Activated CD4-positive, alpha-beta T cell treated with anti-CD3 and anti-CD28 coated beads, Interleukin-2, amount 10 ng/mL, durations not matched to agents 7 days and 5 days (primary cell): ENCODE measurements around the gene CAPN5. TPM values are rescaled to one million over a fixed set of nuclear protein-coding genes. Genes with fewer than 3 reads are reported as not detected.
A peak's percentile ranks its signal among the peaks of the same experiment; 100 is the strongest.
"Not testable (repeated sequence)": the region's sequence is repeated elsewhere in the genome, so short reads cannot be mapped to it uniquely, and the experiment has no call there.

Source experiments
- CTCF ChIA-PET: fragments of 350-600 bp; sonication (Branson Sonifier 250); formaldehyde crosslinking; loops from one replicate; lab custom pipeline; 2021; ENCODE audit warnings: antibody characterized with exemption; lab: Charles Lee
- POLR2A ChIA-PET: fragments of 350-600 bp; sonication (Branson Sonifier 250); formaldehyde crosslinking; loops from one replicate; lab custom pipeline; 2021; ENCODE audit warnings: antibody characterized with exemption; lab: Charles Lee
- DNase-seq: peaks from one replicate; pipeline ENCODE4 v3.0.0-alpha.2; 2020
- H3K27ac Mint-ChIP-seq: one replicate; pipeline ENCODE4 v1.8.0; 2021; ENCODE audit warnings: mild to moderate bottlenecking, moderate library complexity, mixed read lengths
- H3K27me3 Mint-ChIP-seq: one replicate; pipeline ENCODE4 v1.8.0; 2021; ENCODE audit warnings: mixed read lengths
- H3K36me3 Mint-ChIP-seq: one replicate; pipeline ENCODE4 v1.8.0; 2021; ENCODE audit warnings: low read depth, mixed read lengths
- H3K4me1 Mint-ChIP-seq: one replicate; pipeline ENCODE4 v1.8.0; 2021; ENCODE audit warnings: mixed read lengths
- H3K4me3 Mint-ChIP-seq: one replicate; pipeline ENCODE4 v1.8.0; 2021; ENCODE audit warnings: mild to moderate bottlenecking, moderate library complexity, mixed read lengths
- H3K9me3 Mint-ChIP-seq: one replicate; pipeline ENCODE4 v1.8.0; 2021; ENCODE audit warnings: mixed read lengths
- total RNA-seq, 2 experiments: library from RNA; stranded (reverse); gene quantifications; one replicate each; pipeline ENCODE4 v1.2.3, GENCODE V29; 2021

CAPN5 gene
- total RNA-seq, 2 experiments from 2014 or later = 0.81 to 0.89 TPM

DNA sequence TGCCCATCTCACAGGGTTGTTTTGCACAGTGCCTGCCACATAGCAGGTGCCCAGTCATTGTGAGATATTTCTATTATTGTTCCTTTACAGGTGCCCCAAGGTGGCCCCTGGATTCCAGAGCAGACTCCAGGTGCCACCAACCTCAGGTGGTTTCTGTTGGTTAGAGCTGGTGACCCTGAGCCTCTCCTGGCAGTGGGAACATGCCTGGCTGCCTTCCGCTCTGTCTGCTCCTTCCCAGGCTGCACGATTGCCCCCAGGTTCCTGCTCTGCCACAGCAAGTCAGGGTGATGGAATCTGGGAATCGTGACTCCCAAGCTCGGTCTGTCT lies 23.2 kb downstream of the CAPN5 start:
- ChIA-PET CTCF (interaction anchor here (0.6 to 2.9 kb wide), 11 partner anchors 8 to 530 kb away, joined by 3 to 39 read pairs (median 7); partner anchors contain the start of gene CAPN5), POLR2A (no interaction called here)
- no peaks in the 10 kb centered on the region for H3K9me3 Mint-ChIP-seq
- H3K4me3 Mint-ChIP-seq = no peak overlapping the region
- H3K4me1 Mint-ChIP-seq = peaks cover 8% of the 10 kb centered on the region
- no peak for DNase-seq
- no peaks in the 10 kb centered on the region for H3K27me3 Mint-ChIP-seq
- no peaks in the 10 kb centered on the region for H3K36me3 Mint-ChIP-seq
- H3K27ac Mint-ChIP-seq = no peak overlapping the region

DNA sequence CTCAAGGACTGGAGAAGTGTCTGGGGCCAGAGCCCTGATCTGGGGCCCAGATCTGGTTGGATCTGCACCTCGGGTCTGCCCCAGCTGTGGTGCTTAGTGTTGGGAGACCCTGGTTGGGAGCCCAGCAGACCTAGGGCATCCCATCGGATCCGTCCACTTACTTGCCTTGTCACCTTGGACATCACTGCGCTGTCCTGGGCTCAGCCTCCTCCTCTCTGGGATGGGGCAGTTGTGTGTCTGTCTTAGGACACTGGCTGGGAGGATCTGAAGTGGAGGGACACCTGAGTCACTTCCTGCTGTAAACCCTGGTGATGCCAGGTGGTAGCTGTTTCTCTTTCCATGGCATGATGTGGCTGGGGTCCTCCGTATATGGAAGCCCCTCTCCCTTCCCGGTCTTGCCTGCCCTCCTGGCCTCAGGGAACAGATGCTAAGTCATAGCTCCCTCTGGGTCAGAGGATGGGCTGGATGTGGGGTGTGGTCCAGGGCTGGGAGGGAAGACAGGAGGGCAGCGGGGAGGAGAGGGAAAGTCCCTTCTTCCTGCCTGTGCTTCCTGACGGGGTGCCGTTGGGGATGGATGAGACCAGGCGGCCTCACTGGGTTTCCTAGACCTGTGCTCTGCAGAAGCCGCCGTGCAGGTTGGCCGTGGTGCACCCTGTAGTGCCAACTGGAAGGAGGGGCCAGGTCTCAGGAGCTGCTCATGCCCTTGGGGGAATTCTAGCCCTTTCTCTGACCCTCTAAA lies 23.8 kb downstream of the CAPN5 start:
- Mint-ChIP-seq H3K9me3 (no peaks in the 10 kb centered on the region), H3K4me1 (peaks cover 8% of the 10 kb centered on the region), H3K27me3 (no peaks in the 10 kb centered on the region), H3K27ac (no peak overlapping the region), H3K4me3 (no peak overlapping the region), H3K36me3 (no peaks in the 10 kb centered on the region)
- ChIA-PET CTCF (interaction anchor here (0.6 to 2.9 kb wide), 22 partner anchors 8 to 529 kb away, joined by 3 to 39 read pairs (median 6); partner anchors contain the start of genes CAPN5 and MYO7A), POLR2A (interaction anchor here (1.0 kb wide), 1 partner anchor 8 kb away, joined by 3 read pairs; no protein-coding TSS in a partner anchor)
- no peak for DNase-seq

DNA sequence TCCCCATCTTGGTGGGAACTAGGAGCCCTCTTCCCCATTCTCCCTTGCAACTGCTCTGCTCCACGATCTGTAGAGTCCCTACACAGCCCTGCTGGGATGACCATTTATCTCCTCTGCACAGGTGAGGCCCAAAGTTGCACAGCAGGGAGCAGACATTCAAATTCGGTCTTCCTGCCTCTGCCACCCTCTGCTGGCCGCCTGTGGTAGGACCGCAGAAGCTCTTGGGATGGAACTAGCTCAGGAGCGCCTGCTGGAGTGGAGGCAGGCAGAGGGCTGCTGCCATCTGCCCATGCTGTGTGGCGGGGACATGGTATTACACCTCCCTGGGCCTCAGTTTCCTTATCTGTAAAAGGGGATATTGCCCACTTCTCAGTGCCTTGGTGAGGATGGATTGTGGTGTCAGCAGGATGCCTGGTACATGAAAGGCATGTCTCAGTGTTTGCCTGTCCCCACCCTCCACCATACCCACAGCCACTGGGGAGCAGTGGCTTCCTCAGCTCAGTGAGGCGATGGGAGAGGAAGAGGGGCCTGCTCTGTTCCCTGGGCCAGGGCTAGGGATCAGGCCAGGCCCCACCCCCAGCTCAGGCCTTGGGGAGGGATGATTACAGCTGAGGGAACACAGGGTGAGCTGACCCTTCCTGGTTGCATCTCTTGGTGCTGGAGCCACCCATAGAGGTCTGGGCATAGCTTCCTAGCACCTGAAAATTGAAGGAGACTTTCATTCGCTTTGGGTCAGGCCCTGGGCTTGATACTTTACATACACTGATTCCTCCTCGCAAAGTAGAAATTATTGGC lies 24.6 kb downstream of the CAPN5 start:
- H3K4me3 Mint-ChIP-seq = no peak overlapping the region
- peak; percentile 85 for DNase-seq
- no peak overlapping the region for H3K27ac Mint-ChIP-seq
- no peaks in the 10 kb centered on the region for H3K36me3 Mint-ChIP-seq
- H3K27me3 Mint-ChIP-seq = no peaks in the 10 kb centered on the region
- CTCF ChIA-PET = interaction anchor here (0.6 to 2.9 kb wide), 27 partner anchors 9 to 528 kb away, joined by 3 to 39 read pairs (median 4); partner anchors contain the start of genes CAPN5 and MYO7A
- peaks cover 8% of the 10 kb centered on the region for H3K4me1 Mint-ChIP-seq
- POLR2A ChIA-PET = interaction anchor here (1.0 kb wide), 1 partner anchor 8 kb away, joined by 3 read pairs; no protein-coding TSS in a partner anchor
- no peaks in the 10 kb centered on the region for H3K9me3 Mint-ChIP-seq

DNA sequence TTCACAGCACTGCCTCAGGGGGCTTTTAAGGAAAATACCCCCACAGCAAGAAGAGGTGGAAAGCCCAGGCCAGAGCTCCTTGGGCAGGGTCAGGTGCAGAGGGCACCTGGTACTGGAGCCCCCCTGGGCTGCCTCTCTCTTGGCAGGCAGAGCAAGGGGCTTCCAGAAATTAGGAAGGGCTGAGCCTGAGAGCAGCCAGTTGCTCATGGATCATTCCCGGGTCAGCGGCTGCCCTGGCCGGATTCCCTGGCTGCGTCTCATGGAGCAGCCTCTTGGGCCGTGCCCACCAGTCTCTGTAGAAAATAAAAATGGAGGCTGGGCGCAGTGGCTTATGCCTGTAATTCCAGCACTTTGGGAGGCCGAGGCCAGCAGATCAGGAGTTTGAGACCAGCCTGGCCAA lies 25.6 kb downstream of the CAPN5 start:
- peaks cover 8% of the 10 kb centered on the region for H3K4me1 Mint-ChIP-seq

DNA sequence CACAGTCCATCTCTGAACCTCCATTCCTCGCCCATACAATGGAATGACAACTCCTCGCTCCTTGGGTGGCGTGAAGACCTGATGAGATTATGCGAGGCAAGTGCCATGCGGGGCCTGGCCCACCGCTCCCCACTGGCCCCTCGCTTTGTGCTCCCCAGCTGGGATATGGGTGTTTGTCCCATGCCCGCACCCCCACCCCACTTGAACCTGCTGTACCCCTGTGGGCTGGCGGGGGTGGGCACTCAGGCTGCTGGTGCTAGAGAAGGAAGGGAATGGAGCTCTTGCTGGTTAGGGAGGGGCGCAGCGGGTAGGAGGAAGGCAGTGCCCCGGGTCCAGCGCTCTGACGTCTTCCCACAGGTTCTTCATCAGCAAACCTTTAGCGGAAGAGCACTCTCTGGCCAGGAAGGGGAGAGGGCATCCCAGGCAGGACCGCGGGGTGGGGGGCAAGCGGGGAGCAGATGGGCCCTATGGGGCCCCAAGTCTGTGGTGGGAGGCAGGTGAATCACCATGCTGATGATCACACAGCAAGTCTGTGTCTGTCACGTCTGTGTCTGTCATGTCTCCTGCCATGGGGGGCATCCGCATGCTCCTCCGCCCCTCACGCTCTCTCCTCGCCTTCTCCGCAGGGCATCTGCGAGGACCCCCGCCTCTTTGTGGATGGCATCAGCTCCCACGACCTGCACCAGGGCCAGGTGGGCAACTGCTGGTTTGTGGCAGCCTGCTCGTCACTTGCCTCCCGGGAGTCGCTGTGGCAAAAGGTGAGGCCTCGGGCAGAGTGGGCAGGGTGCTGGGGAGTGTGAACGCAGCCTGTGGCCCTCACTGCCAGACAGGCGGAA lies 26.5 kb downstream of the CAPN5 start:
- Mint-ChIP-seq H3K36me3 (no peaks in the 10 kb centered on the region), H3K27ac (no peak overlapping the region), H3K4me3 (no peak overlapping the region), H3K9me3 (no peaks in the 10 kb centered on the region), H3K4me1 (peaks cover 8% of the 10 kb centered on the region), H3K27me3 (no peaks in the 10 kb centered on the region)
- CTCF ChIA-PET = interaction anchor here (1.4 to 2.9 kb wide), 2 partner anchors 18 to 45 kb away, joined by 5 to 39 read pairs; no protein-coding TSS in a partner anchor
- no peak for DNase-seq
- POLR2A ChIA-PET = no interaction called here

More for the DNA sequence above, 25.6 kb downstream of the CAPN5 start:
- Mint-ChIP-seq H3K9me3 (no peaks in the 10 kb centered on the region), H3K36me3 (no peaks in the 10 kb centered on the region), H3K4me3 (no peak overlapping the region), H3K27ac (no peak overlapping the region), H3K27me3 (no peaks in the 10 kb centered on the region)
- POLR2A ChIA-PET = no interaction called here
- no peak for DNase-seq
- CTCF ChIA-PET = interaction anchor here (1.2 to 2.9 kb wide), 8 partner anchors 8 to 172 kb away, joined by 3 to 39 read pairs (median 8); partner anchors contain the start of gene MYO7A

DNA sequence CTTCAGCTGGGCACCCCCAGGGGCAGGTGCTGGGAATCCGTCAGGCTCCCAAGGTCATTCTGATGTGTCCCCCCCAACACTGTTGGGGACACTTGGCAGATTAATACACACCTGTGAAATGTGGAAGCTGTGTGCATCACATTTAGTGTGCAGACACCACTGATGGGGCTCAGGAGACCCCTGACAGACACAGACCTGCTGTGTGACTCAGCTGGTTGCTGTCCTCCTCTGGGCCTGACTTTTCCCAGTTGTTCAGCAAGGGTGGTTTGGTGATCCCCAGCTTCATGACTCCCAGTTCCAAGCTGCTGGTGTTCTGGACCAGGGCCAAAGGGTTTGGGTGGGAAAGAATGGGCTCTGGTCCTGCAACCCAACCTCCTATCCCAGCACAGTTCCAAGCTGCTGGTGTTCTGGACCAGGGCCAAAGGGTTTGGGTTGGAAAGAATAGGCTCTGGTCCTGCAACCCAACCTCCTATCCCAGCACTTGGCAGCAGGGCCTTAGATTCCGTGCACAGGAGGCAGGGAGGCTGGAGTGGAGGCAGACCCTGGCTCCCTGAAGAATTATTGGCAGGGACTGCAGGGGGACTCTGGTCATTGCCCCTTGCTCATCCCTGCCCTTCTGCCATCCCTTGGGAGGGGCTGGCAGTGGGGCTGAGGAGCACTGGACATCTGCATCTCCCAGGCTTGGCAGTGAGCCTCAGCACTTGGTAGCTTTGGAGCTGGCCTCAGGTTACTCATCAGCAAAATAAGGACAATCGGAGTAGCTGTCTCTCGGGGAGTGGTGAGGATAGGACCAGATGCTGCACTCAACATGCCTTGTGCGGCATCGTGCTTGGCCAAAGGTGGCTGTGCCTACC lies 27.4 kb downstream of the CAPN5 start:
- Mint-ChIP-seq H3K36me3 (no peaks in the 10 kb centered on the region), H3K27ac (no peak overlapping the region), H3K4me3 (no peak overlapping the region), H3K9me3 (no peaks in the 10 kb centered on the region), H3K27me3 (no peaks in the 10 kb centered on the region), H3K4me1 (peaks cover 8% of the 10 kb centered on the region)
- ChIA-PET CTCF (interaction anchor here (1.1 to 1.4 kb wide), 4 partner anchors 17 to 175 kb away, joined by 3 to 5 read pairs (median 4); no protein-coding TSS in a partner anchor), POLR2A (no interaction called here)
- DNase-seq = no peak

DNA sequence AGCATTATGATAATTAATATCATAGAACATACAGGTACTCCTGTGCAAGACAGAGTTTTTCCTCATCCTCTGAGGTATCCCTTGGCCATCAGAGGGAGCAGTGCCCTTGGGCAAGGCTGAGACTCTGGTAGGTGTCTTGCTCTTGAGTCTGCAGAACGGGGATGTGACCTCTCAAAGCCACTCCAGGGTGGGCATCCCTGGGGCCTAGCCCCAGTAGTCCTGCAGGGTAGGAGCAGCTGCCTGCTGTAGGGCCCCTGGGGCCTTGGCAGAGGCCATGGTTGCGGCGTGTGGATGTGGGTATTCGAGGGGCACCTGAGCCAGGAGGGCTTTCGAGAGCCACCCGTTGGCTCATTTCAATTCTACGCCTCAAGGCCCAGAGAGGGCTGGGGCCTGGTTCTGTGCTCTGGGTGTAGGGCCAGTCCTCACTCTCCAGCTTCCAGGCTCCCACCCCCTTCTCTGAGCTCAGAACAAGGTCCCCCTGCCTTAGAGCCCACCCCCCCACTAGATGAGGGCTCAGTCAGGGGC lies 28.1 kb downstream of the CAPN5 start:
- H3K27me3 Mint-ChIP-seq = no peaks in the 10 kb centered on the region
- H3K4me1 Mint-ChIP-seq = peaks cover 8% of the 10 kb centered on the region
- H3K4me3 Mint-ChIP-seq = no peak overlapping the region
- H3K36me3 Mint-ChIP-seq = no peaks in the 10 kb centered on the region
- CTCF ChIA-PET = interaction anchor here (1.1 to 1.4 kb wide), 4 partner anchors 16 to 176 kb away, joined by 3 to 5 read pairs (median 4); no protein-coding TSS in a partner anchor
- H3K27ac Mint-ChIP-seq = no peak overlapping the region
- POLR2A ChIA-PET = no interaction called here
- no peaks in the 10 kb centered on the region for H3K9me3 Mint-ChIP-seq
- DNase-seq = no peak

DNA sequence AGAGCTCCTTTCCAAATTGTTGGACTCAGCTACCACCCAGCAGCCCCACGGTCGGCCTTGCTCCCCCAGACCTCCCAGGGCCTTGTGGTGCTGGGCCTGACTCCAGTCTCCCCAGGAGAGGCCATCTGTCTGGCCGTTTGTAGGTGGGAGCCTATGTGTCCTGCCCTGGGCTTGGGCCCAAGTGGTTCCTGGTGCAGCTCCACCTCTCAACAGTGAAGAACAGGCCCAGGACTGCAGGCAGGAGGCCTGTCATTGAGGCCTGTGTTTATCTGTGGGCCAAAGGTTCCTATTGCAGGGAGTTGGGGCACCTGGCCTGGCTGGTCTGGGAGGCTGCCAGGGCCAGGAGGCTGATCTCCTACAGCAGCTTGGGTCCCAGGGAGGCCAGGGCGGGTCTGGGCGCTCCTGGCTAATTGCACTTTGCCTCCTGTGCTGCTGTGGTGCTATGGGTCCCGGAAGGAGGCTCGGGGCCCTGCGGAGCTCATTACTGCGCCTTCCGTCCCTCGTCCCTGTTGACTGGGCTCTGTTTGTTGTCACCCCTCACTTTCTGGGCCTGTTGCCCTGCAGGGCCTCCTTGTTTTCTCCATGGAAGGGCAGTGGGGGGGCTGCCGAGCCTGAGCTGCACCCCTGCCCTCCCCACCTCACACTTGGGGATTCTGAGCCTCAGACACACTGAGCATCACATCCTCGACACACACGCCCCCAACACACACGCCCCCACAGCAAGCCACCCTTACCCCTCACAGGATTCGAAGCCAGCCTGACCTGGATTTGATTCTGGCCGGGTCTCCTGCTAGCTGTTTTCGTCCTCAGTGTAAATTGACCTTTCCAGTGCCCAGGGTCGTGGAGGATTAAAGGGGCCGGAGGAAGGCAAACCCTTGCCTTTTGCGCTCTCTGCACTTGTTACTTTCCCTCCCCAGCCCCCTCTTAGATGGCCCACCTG lies 29.1 kb downstream of the CAPN5 start:
- ChIA-PET POLR2A (no interaction called here), CTCF (interaction anchor here (0.6 to 1.3 kb wide), 5 partner anchors 14 to 177 kb away, joined by 3 to 4 read pairs (median 3); no protein-coding TSS in a partner anchor)
- Mint-ChIP-seq H3K27me3 (no peaks in the 10 kb centered on the region), H3K36me3 (no peaks in the 10 kb centered on the region), H3K9me3 (no peaks in the 10 kb centered on the region), H3K27ac (no peak overlapping the region), H3K4me1 (peaks cover 5% of the 10 kb centered on the region), H3K4me3 (no peak overlapping the region)
- no peak for DNase-seq

DNA sequence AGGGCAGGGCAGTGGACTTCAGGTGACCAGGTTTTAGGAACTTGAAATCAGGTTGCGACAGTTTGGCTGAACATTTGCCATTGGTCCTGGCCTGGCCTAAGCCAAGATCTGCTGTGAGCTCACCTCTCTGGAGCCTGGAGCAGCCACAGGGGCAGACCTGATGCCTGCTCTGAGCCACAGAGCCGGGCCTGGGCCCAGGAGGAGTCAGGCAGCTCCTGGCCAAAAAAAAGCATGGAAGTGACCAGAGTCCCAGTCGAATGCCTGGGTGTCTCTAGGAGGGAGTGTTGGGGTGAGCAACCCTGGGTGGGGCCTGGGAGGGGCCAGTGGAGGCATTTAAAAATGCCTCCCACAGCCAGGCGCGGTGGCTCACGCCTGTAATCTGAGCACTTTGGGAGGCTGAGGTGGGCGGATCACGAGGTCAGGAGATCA lies 29.8 kb downstream of the CAPN5 start:
- no peaks in the 10 kb centered on the region for H3K4me1 Mint-ChIP-seq
- CTCF ChIA-PET = interaction anchor here (0.7 kb wide), 2 partner anchors 62 to 209 kb away, joined by 3 to 4 read pairs; no protein-coding TSS in a partner anchor

DNA sequence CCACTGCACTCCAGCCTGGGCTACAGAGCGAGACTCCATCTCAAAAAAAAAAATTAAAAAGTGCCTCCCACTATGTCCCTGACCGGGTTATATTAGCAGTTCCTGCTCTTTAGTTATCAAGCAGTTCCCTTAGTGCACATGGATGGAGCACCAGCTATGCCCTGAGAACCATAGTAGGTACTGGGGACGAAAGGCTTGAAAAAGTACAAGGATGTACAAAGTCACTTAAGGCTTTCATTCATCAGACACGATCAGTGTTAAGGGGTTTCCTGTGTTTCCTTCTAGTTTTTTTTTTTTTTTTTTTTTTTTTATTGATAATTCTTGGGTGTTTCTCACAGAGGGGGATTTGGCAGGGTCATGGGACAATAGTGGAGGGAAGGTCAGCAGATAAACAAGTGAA lies 30.4 kb downstream of the CAPN5 start:
- H3K27me3 Mint-ChIP-seq, H3K27ac Mint-ChIP-seq: not testable (repeated sequence)
- CTCF ChIA-PET = interaction anchor here (0.7 kb wide), 2 partner anchors 63 to 209 kb away, joined by 3 to 4 read pairs; no protein-coding TSS in a partner anchor

More for the DNA sequence above, 29.8 kb downstream of the CAPN5 start:
- Mint-ChIP-seq H3K27me3 (no peaks in the 10 kb centered on the region), H3K4me3 (no peak overlapping the region), H3K36me3 (no peaks in the 10 kb centered on the region), H3K9me3 (no peaks in the 10 kb centered on the region), H3K27ac (no peak overlapping the region)
- POLR2A ChIA-PET = no interaction called here
- DNase-seq = no peak

More for the DNA sequence above, 30.4 kb downstream of the CAPN5 start:
- H3K36me3 Mint-ChIP-seq, DNase-seq, H3K4me1 Mint-ChIP-seq, H3K9me3 Mint-ChIP-seq, H3K4me3 Mint-ChIP-seq, POLR2A ChIA-PET: not testable (repeated sequence)
